MCF 10A (cell line): ENCODE measurements around the gene HBA2. TPM values are rescaled to one million over a fixed set of nuclear protein-coding genes. Genes with fewer than 3 reads are reported as not detected.
"Not testable (repeated sequence)": the region's sequence is repeated elsewhere in the genome, so short reads cannot be mapped to it uniquely, and the experiment has no call there.

Source experiments
- BruUV-seq: library from RNA; stranded (reverse); fragments of 400-500 nt; replicated peaks from 2 replicates; lab custom pipeline; 2021; lab: Mats Ljungman, UMichigan
- CTCF ChIA-PET: fragments of 300-600 bp; sonication (Branson Sonifier 250); formaldehyde crosslinking; extraction: SDS; loops from one replicate; lab custom pipeline; 2021; ENCODE audit warnings: antibody characterized with exemption, inconsistent platforms; lab: Yijun Ruan, JAX
- POLR2A ChIA-PET: fragments of 300-600, 350-650 bp; sonication (Branson Sonifier 250); formaldehyde crosslinking; extraction: SDS; loops from one replicate; lab custom pipeline; 2020; ENCODE audit warnings: antibody characterized with exemption, inconsistent platforms; lab: Yijun Ruan, JAX
- DNase-seq: peaks from one replicate; pipeline ENCODE4 v3.0.0-alpha.2; 2018; ENCODE audit not compliant: unreplicated experiment
- H3K27ac Mint-ChIP-seq: one replicate; pipeline ENCODE4 v1.8.0; 2022; ENCODE audit warnings: mild to moderate bottlenecking, low read depth, mixed read lengths; ENCODE audit not compliant: unreplicated experiment
- H3K27me3 Mint-ChIP-seq: one replicate; pipeline ENCODE4 v1.8.0; 2022; ENCODE audit warnings: mixed read lengths; ENCODE audit not compliant: insufficient read depth, unreplicated experiment
- H3K36me3 Mint-ChIP-seq: one replicate; pipeline ENCODE4 v1.8.0; 2022; ENCODE audit warnings: mild to moderate bottlenecking, moderate library complexity, mixed read lengths; ENCODE audit not compliant: insufficient read depth, unreplicated experiment
- H3K4me1 Mint-ChIP-seq: one replicate; pipeline ENCODE4 v1.8.0; 2022; ENCODE audit warnings: mixed read lengths; ENCODE audit not compliant: insufficient read depth, unreplicated experiment
- H3K4me3 Mint-ChIP-seq: one replicate; pipeline ENCODE4 v1.8.0; 2022; ENCODE audit warnings: mild to moderate bottlenecking, moderate library complexity, mixed read lengths; ENCODE audit not compliant: unreplicated experiment
- H3K9me3 Mint-ChIP-seq: one replicate; pipeline ENCODE4 v1.8.0; 2022; ENCODE audit warnings: mixed read lengths; ENCODE audit not compliant: unreplicated experiment
- CTCF ChIP-seq: fragments of 200-600 bp; IDR thresholded peaks from one replicate; pipeline ENCODE4 v1.8.0; 2022; ENCODE audit warnings: antibody characterized with exemption, mild to moderate bottlenecking; ENCODE audit not compliant: unreplicated experiment
- intact Hi-C: fragments of 100-400 bp; cut with micrococcal nuclease; formaldehyde crosslinking; loops from 2 replicates; pipeline ENCODE4 v1.14.1; 2022
- total RNA-seq: library from RNA; stranded (reverse); gene quantifications from 2 replicates; pipeline ENCODE4 v1.2.3, GENCODE V29; 2022

HBA2 gene
- total RNA-seq, 1 experiment from 2014 or later: not detected

GRCh38 chr16:144797-145252 is 27.9 kb upstream of the HBA2 start:
- no peaks in the 10 kb centered on the region for H3K36me3 Mint-ChIP-seq
- H3K4me3 Mint-ChIP-seq: no peak overlapping the region
- H3K27ac Mint-ChIP-seq: no peak overlapping the region
- intact Hi-C loops: no loop called here
- CTCF ChIA-PET: interaction anchor here (0.7 kb wide), 1 partner anchor 37 kb away, joined by 4 read pairs; no protein-coding TSS in a partner anchor
- no peaks in the 10 kb centered on the region for H3K27me3 Mint-ChIP-seq
- H3K9me3 Mint-ChIP-seq: no peaks in the 10 kb centered on the region
- no peak for TF ChIP-seq CTCF
- BruUV-seq: no TSS peak
- no peak for DNase-seq
- peaks cover 6% of the 10 kb centered on the region for H3K4me1 Mint-ChIP-seq
- POLR2A ChIA-PET: no interaction called here

- no peaks in the 10 kb centered on the region for H3K36me3 Mint-ChIP-seq
- intact Hi-C loops: no loop called here
- no peaks in the 10 kb centered on the region for H3K9me3 Mint-ChIP-seq
Observed at GRCh38 chr16:146646-147045, 26.0 kb upstream of the HBA2 start.

GRCh38 chr16:149024-149660 is 23.5 kb upstream of the HBA2 start:
- no peak for TF ChIP-seq CTCF
- peaks cover under 1% of the 10 kb centered on the region for H3K27me3 Mint-ChIP-seq
- no TSS peak for BruUV-seq
- no peak for DNase-seq
- ChIA-PET CTCF (interaction anchor here (0.6 kb wide), 1 partner anchor 33 kb away, joined by 3 read pairs; no protein-coding TSS in a partner anchor), POLR2A (interaction anchor here (0.7 kb wide), 1 partner anchor 14 kb away, joined by 4 read pairs; no protein-coding TSS in a partner anchor)
- H3K9me3 Mint-ChIP-seq: no peaks in the 10 kb centered on the region
- no peaks in the 10 kb centered on the region for H3K36me3 Mint-ChIP-seq
- peaks cover 6% of the 10 kb centered on the region for H3K4me1 Mint-ChIP-seq
- no peak overlapping the region for H3K4me3 Mint-ChIP-seq
- H3K27ac Mint-ChIP-seq: no peak overlapping the region
- intact Hi-C loops: no loop called here

More at GRCh38 chr16:146646-147045, 26.0 kb upstream of the HBA2 start:
- ChIA-PET POLR2A (no interaction called here), CTCF (no interaction called here)
- no peak for DNase-seq
- Mint-ChIP-seq H3K27ac (no peak overlapping the region), H3K27me3 (no peaks in the 10 kb centered on the region), H3K4me1 (peaks cover 6% of the 10 kb centered on the region), H3K4me3 (no peak overlapping the region)
- BruUV-seq: no TSS peak
- TF ChIP-seq CTCF: no peak

- peak within 1 kb of the TSS; percentile 31 for H3K27ac Mint-ChIP-seq
- H3K4me1 Mint-ChIP-seq: peaks cover 15% of the 10 kb centered on the region
- no peak within 1 kb of the TSS for H3K4me3 Mint-ChIP-seq
- H3K9me3 Mint-ChIP-seq: no peaks in the 10 kb centered on the region
- H3K36me3 Mint-ChIP-seq: no peaks in the 10 kb centered on the region
- DNase-seq: no peak
- intact Hi-C loops: no loop called here
- ChIA-PET POLR2A (no interaction called here), CTCF (interaction anchor here (1.1 kb wide), 1 partner anchor 35 kb away, joined by 4 read pairs; no protein-coding TSS in a partner anchor)
- H3K27me3 Mint-ChIP-seq: peaks cover 15% of the 10 kb centered on the region
- no TSS peak for BruUV-seq
- no peak for TF ChIP-seq CTCF
Observed at GRCh38 chr16:152141-153128, 20.2 kb upstream of the HBA2 start, which contains the start of gene HBZ. HBZ (plus strand) TSS chr16:152644; CDS start chr16:152910, 266 bp downstream.

GRCh38 chr16:153129-153521 is 19.6 kb upstream of the HBA2 start:
- H3K36me3 Mint-ChIP-seq, H3K27ac Mint-ChIP-seq, BruUV-seq, POLR2A ChIA-PET, CTCF ChIA-PET, H3K4me3 Mint-ChIP-seq, intact Hi-C loops, DNase-seq, H3K9me3 Mint-ChIP-seq: not testable (repeated sequence)
- Mint-ChIP-seq H3K4me1 (peaks cover 15% of the 10 kb centered on the region), H3K27me3 (peaks cover 22% of the 10 kb centered on the region)
